Body of pancreas (tissue), 4 donors: Measurements from ENCODE around the gene FAM120AOS. TPM values are rescaled to one million over a fixed set of nuclear protein-coding genes. Genes with fewer than 3 reads are reported as not detected.
A peak's percentile ranks its signal among the peaks of the same experiment; 100 is the strongest.

Experiments
- ATAC-seq: fragments of 150-250 bp; one replicate; pipeline ENCODE4 v1.9.1; 2016
- DNase-seq, 4 donors: peaks; one replicate each; pipeline ENCODE4 v3.0.0-alpha.2; 2019
- H3K27ac ChIP-seq, 4 donors: fragments of 200-600 bp; sonication (generic); 1 replicate in 3 of 4; 2 replicates in 1 of 4; pipeline versions ENCODE4 v1.5.1 to v1.6.1; 2016 to 2019; ENCODE audit warnings: mild to moderate bottlenecking in 1 of 4, mixed read lengths in 1 of 4, moderate library complexity in 1 of 4
- H3K27me3 ChIP-seq, 2 donors: fragments of 200-600 bp; sonication (generic); one replicate each; pipeline ENCODE4 v1.6.0; 2016; ENCODE audit warnings: mild to moderate bottlenecking in 1 of 2
- H3K36me3 ChIP-seq, 2 donors: fragments of 200-600 bp; sonication (generic); replicated peaks in 1 of 2; 2 replicates each; pipeline ENCODE4 v1.5.1; 2016; ENCODE audit warnings: low read depth in 2 of 2; ENCODE audit not compliant: insufficient read depth in 1 of 2
- H3K4me1 ChIP-seq: fragments of 200-600 bp; sonication (generic); one replicate; pipeline ENCODE4 v1.6.0; 2016
- H3K4me3 ChIP-seq, 2 donors: fragments of 200-600 bp; sonication (generic); 1 replicate in 1 of 2; 2 replicates in 1 of 2; pipeline ENCODE4 v1.5.1; 2016 to 2019
- H3K9me3 ChIP-seq, 3 donors: fragments of 200-600 bp; sonication (generic); 1 replicate in 2 of 3; 2 replicates in 1 of 3; pipeline ENCODE4 v1.5.1; 2016
- CTCF ChIP-seq, 7 experiments: fragments of 450-650 bp in 4 of 7; fragments of 200-600 bp in 3 of 7; sonication (generic) in 3 of 7; IDR thresholded peaks; one replicate each; pipeline ENCODE4 v1.5.1; 2016 to 2019; ENCODE audit warnings: antibody characterized with exemption in 7 of 7
- POLR2A ChIP-seq, 3 donors: fragments of 450-650 bp; IDR thresholded peaks; one replicate each; pipeline ENCODE4 v1.6.1; 2016; ENCODE audit warnings: antibody characterized with exemption in 3 of 3, mild to moderate bottlenecking in 2 of 3
- WGBS, 2 donors: methylation state at CpG; one replicate each; pipeline ENCODE4 v1.1.5; 2017; 5-methylcytosine and 5-hydroxymethylcytosine counted together
- intact Hi-C: fragments of 100-400 bp; cut with DNase I; formaldehyde crosslinking; loops from one replicate; pipeline ENCODE4 v1.15.1; 2023
- total RNA-seq, 2 donors: library from RNA; depleted of rRNA; stranded (reverse); fragments of >200 nt; gene quantifications; one replicate each; pipeline ENCODE4 v1.1.0, GENCODE V29; 2016

Gene FAM120AOS
- total RNA-seq, result 10 to 100 TPM; 35.0 to 44.5 TPM

- Histone ChIP-seq H3K27ac (peak within 1 kb of the TSS; percentile 93 to 98 (median 96)), H3K4me3 (peak within 1 kb of the TSS; percentile 87 to 91), H3K4me1 (peaks cover 58% of the 10 kb centered on the region), H3K36me3 (peaks cover 0 to under 1% of the 10 kb centered on the region in 2 donors), H3K27me3 (no peaks in the 10 kb centered on the region), H3K9me3 (no peaks in the 10 kb centered on the region)
- WGBS, 2 donors, result 0 to 1% methylated on average over 32 to 34 of the region's 34 CpGs
- TF ChIP-seq CTCF (IDR thresholded peaks at IDR 0.05) (peak in 1 of 7 experiments; percentile 12), POLR2A (IDR thresholded peaks at IDR 0.05) (peak in 2 of 3 donors; percentile 56 to 72)
- intact Hi-C loops, result loop anchor here (10.0 kb wide), 1 partner anchor 268 kb away; the partner anchor contains the start of gene WNK2
- DNase-seq, result peak; percentile 88 to 95 (median 92)
- peak; percentile 75 for ATAC-seq
Observed at GRCh38 chr9:93453047-93453914, at the start of gene FAM120AOS. Gene FAM120AOS (minus strand): TSS chr9:93453581. CDS start chr9:93452709, 872 bp downstream.

- H3K4me3 ChIP-seq, result no peak overlapping the region
- ATAC-seq (no peak), DNase-seq (no peak)
- peaks cover 0 to 12% of the 10 kb centered on the region in 2 donors for H3K36me3 ChIP-seq
- intact Hi-C loops, result no loop called here
- no peaks in the 10 kb centered on the region for H3K27me3 ChIP-seq
- peaks cover 6% of the 10 kb centered on the region for H3K4me1 ChIP-seq
- peak overlapping the region in 3 of 4 donors; percentile 1 to 20 (median 16) for H3K27ac ChIP-seq
- 47 to 56% methylated on average over 4 of the region's 4 CpGs for WGBS, 2 donors
- no peaks in the 10 kb centered on the region for H3K9me3 ChIP-seq
- TF ChIP-seq POLR2A (IDR thresholded peaks at IDR 0.05) (no peak), CTCF (IDR thresholded peaks at IDR 0.05) (no peak)
Observed at GRCh38 chr9:93501406-93501805, 48.0 kb upstream of the FAM120AOS start.

GRCh38 chr9:93500571-93501298 lies 47.4 kb upstream of the FAM120AOS start:
- TF ChIP-seq POLR2A (IDR thresholded peaks at IDR 0.05), result no peak
- TF ChIP-seq CTCF (IDR thresholded peaks at IDR 0.05), result no peak
- H3K36me3 ChIP-seq, result peaks cover 0 to 12% of the 10 kb centered on the region in 2 donors
- WGBS, 2 donors, result 90 to 92% methylated on average over 4 of the region's 4 CpGs
- no peaks in the 10 kb centered on the region for H3K27me3 ChIP-seq
- peak overlapping the region in 3 of 4 donors; percentile 1 to 20 (median 16) for H3K27ac ChIP-seq
- no peak for ATAC-seq
- no peak overlapping the region for H3K4me3 ChIP-seq
- H3K4me1 ChIP-seq, result peaks cover 6% of the 10 kb centered on the region
- no peaks in the 10 kb centered on the region for H3K9me3 ChIP-seq
- intact Hi-C loops, result no loop called here
- no peak for DNase-seq

- no peak overlapping the region for H3K27ac ChIP-seq
- ATAC-seq, result no peak
- H3K27me3 ChIP-seq, result no peaks in the 10 kb centered on the region
- TF ChIP-seq POLR2A (IDR thresholded peaks at IDR 0.05), result no peak
- no peak for TF ChIP-seq CTCF (IDR thresholded peaks at IDR 0.05)
- WGBS, 2 donors, result 95% methylated on average over 3 of the region's 3 CpGs; no CpG with 5 or more reads in 1 of the 2 donors
- no peak overlapping the region for H3K4me3 ChIP-seq
- H3K36me3 ChIP-seq, result peaks cover 0 to 14% of the 10 kb centered on the region in 2 donors
- no peaks in the 10 kb centered on the region for H3K9me3 ChIP-seq
- intact Hi-C loops, result no loop called here
- H3K4me1 ChIP-seq, result peaks cover 6% of the 10 kb centered on the region
- no peak for DNase-seq
Observed at GRCh38 chr9:93496285-93496684, 42.9 kb upstream of the FAM120AOS start.
